RKO (cell line): ENCODE measurements around the gene EPHB1.
"Not testable (repeated sequence)": the region's sequence is repeated elsewhere in the genome, so short reads cannot be mapped to it uniquely, and the experiment has no call there.

Experiments used
- DNase-seq: peaks from one replicate; pipeline ENCODE4 v3.0.0-alpha.2; 2016; ENCODE audit warnings: low spot score

Gene EPHB1

GRCh38 chr3:135216659-135217058 lies 421.6 kb downstream of the EPHB1 start:
- DNase-seq: no peak

DNA sequence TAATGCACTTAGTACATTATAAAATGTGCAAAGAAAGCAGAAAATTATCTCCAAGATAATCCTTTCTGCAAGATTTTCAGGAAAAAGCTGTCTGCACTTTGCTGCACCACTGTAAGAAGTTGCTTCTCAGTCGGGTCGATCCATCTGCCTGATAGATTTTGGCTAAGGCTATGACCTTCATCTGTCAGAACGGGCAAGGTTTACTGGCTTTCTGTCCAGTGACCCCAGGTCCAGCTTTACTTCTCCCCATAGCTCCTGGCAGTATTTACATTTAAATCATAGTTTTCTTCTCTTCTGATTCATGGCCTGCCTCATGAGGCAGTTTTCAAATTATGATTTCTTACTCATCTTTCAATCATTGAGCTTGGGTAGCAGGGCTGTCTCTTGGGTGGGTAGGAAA lies 422.7 kb downstream of the EPHB1 start:
- DNase-seq: no peak

DNA sequence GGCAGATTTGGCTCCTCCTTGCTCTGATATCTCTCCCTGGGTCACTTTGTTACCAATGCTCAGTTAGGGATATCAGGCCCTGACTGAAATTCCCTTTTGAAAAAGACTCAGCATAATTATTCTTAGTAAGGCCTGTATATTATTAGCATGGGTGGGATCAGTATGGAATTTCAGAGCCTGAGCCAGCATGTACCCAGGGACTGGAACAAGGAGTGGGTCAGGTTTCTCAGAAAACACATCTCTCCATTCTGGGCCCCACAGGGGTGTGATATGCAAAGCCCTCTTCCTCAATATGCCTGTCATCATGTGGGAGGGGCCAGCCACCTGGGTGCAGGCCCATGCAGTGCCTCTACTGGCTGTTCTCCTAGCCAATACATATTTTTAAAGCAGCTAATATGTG lies 423.2 kb downstream of the EPHB1 start:
- DNase-seq: no peak

- DNase-seq: no peak
Measured at GRCh38 chr3:135218782-135219181, 423.7 kb downstream of the EPHB1 start.

DNA sequence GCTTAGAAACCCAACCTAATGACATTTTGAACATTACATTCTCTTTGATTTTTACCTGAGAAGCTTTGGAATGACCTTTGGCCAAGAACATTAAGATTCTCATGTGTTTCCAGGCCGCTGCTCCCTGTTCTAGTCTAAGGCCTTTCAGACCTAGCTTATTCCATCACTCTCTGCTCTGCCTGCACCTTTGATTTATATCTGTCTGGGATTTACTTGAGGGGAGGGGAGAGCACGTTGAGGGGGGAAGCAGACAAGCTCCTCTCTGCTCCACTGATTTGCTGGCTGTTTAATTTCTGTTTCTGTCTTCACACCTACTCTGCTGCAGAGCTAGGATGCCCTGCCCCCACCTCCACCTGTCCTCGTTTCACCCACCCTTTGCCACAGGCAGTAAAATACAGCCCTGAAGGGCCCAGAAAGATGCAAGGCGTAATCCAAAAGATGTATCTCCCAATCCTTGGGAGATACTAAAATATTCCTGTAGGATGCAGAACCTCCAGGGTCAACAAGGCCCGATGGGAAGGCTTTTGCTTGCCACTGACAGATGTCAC lies 429.8 kb downstream of the EPHB1 start:
- DNase-seq: no peak

GRCh38 chr3:135226057-135226456 lies 431.0 kb downstream of the EPHB1 start:
- DNase-seq: no peak

DNA sequence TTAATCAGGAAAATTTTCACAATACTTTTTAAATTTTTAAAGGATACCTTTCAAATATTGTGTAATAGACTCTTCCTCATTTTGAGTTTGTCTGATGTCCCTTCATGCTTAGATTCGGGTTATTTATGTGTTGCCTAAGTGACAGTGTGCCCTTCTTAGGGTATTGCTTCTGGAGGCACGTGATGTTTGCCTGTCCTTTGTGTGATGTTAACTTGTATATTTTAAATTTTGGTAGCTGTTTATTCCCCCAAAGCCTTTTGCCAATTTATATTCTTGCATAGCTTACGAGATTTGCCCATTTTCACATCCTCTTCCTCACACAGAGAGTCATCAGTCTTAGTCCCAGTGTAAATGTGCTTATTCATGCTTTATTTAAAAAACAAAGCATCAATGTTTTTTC lies 433.1 kb downstream of the EPHB1 start:
- no peak for DNase-seq

GRCh38 chr3:135229018-135229495 lies 434.0 kb downstream of the EPHB1 start:
- no peak for DNase-seq

DNA sequence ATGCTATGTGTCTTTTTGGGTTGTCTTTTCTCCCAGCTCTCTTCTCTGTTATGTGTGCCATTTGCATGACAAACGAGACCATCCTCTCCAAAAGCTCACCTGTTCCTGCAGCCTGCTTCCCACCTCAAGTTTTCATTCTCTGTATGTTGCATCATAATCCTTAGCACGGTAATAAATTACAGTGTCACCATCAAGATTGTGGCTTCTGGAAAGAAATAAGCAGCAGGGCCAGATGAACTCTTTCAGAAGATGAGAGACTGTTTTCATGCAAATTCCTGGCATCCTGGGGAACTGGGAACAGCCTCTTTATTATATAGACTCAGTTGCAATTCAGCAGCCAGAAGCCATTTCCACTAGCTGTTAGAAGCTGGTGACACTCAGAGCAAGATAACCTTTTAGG lies 436.7 kb downstream of the EPHB1 start:
- DNase-seq: no peak

- DNase-seq: no peak
Measured at GRCh38 chr3:135232226-135232625, 437.2 kb downstream of the EPHB1 start.

DNA sequence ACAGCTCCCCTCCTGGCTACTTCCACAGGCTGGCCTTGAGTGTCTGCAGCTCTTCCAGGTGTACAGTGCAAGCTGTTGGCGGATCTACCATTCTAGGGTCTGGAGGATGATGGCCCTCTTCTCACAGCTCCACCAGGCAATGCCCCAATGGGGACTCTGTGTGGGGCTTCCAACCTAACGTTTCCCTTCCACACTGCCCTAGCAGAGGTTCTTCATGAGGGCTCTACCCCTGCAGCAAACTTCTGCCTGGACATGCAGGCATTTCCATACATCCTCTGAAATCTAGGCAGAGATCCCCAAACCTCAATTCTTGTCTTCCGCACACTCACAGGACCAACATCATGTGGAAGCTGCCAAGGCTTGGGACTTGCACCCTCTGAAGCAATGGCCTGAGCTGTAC lies 438.4 kb downstream of the EPHB1 start:
- DNase-seq: not testable (repeated sequence)

GRCh38 chr3:135235541-135235940 lies 440.5 kb downstream of the EPHB1 start:
- no peak for DNase-seq

DNA sequence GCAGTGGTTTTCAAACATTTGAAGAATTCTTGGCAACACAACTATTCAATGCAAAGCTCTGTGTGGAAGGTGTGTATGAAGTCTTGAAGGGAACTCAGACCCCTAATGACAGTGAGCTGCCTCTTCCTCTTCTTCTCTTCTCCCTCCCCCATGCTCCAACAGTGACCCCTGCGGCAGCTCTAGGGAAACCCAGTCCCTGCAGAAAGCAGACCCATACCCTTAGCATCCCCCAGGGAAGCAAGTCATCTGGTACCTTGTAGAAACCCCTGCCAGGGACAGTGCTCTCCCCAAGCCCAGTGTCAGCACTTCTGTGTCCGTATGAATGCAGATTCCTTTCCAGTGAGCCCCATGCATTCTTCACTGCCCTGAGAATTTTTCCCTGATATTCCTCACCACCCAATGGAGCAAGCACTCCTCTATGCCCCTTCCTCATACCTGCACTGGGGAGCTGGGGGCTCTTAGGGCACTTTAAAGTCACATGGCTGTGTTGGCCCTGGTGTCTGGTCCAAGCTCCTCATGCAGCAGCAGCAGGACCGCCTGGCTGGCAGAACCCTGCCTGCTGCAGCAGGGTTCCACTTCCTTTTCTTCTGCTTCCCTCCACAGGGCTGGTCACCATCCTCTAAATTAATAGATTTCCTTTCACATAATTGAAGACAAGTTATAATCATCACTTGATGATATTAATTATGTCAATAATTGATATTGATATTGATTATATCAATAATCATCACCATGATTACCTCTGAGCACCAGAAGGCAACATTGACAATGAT lies 442.5 kb downstream of the EPHB1 start:
- DNase-seq: no peak

- no peak for DNase-seq
Measured at GRCh38 chr3:135238236-135238830, 443.3 kb downstream of the EPHB1 start.

DNA sequence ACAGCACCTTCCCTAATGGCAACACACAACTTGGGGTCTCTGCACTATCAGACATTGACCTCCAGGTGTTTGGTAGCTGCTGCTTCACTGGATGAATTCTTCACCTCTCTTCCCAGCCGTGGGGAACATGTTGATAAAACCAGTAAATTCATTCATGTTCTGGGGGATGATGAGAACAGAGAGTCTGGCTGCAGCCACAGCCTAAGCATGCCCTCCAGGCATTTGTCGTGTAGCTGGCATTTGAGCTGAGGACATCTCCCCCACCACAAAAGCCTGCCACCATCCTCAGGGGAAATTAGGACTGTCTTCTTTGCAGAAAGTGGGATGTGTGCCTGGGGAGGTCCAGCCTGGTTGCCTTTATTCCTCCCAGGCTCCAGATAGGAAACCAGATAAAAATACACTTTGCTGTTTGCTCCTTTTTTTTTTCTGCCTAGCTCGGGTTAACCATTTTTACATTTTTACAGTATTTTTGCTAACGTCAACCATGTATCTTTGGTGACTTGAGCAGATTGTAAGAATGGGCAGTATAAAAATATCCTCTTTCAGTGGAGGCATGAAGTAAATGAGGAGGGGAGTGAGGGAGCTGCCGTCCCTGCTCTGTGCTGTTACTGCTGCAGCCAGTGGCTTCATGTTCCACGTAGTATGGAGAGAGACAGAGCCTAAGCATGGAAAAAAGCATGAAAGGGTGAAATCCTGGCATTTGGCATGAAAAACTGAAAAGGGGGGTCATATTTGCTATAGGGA lies 444.0 kb downstream of the EPHB1 start:
- DNase-seq: no peak

DNA sequence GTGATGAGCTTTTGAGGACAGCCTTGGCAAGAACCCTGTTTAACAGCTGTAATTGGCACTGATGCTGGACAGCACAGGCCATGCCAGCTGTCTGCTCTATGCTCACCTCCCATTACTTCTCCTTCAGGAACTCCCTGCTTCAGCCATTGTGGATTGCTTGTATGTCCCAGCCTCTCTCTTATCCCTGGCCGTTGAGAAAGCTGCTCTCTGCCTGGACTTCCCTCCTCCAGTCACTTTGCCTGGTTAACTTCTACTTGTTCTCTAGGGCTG lies 444.5 kb downstream of the EPHB1 start:
- DNase-seq: no peak

DNA sequence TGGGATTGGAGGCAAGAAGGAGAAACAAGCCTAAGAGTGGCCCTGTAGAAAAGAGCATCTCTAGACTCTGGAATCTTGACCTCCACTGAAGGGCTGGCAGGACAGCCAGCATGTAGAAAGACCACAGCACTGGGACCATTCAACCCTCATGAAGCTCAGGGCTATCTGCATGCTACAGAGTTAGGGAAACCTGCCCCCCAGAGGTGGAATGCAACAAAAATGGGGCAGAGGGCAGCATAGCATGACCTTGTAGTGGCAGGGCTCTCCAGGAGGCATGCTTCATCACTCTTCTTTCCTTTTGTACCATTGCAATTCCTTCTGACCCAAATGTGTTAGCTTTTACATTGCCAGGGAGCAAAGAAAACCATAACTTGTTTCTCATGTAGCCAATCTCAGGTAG lies 445.4 kb downstream of the EPHB1 start:
- no peak for DNase-seq

DNA sequence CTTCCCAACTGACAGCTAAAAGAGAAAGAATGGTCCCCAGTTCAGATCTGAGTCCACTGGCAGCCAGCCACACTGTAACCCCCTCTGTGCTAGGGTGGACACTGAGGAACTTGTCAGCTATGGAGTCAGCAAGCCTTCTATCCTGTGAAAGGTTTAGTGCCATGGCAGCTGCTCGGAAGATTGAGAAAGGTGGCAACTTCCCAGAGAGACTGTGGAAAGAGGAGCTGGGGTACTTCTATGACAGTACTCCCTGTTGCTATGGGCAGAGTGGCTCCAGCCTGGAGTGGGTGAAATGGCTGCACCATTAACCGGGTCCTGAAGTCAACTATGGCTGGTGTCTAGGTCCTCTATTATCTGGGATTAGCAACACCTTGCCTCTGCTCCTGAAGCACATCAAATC lies 447.2 kb downstream of the EPHB1 start:
- no peak for DNase-seq

DNA sequence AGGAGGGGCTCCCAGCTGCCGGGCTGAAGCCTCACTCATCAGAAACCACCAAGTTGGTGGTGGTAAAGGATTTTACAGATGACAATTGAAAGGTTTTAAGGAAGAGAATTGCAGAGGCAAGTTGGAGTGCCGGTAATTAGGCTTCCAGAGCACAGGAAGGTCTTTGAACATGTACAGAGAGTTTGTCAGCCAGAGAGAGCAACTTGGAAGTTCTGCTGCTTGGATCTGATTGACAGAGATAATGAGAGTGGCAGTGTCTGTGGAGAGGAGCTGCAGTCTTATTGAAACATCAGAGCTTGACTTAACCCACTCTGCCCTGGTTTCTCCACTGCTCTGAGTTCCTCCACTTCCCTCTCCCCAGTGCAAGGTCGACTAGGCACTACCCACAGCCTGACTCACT lies 448.6 kb downstream of the EPHB1 start:
- DNase-seq: no peak

GRCh38 chr3:135246027-135246426 lies 451.0 kb downstream of the EPHB1 start:
- DNase-seq: no peak

DNA sequence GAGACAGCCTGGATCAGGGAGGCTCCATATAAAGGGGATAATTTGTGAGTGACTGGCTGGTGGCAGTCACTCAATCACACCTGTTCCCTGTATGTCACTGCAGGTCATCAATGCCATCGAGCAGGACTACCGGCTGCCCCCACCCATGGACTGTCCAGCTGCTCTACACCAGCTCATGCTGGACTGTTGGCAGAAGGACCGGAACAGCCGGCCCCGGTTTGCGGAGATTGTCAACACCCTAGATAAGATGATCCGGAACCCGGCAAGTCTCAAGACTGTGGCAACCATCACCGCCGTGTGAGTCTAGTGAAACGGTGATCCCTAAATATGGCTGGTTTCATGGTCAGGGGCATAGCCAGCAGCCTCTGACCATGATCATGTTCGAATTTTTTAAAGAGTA lies 453.2 kb downstream of the EPHB1 start:
- DNase-seq: no peak

GRCh38 chr3:135249186-135249585 lies 454.1 kb downstream of the EPHB1 start:
- no peak for DNase-seq

DNA sequence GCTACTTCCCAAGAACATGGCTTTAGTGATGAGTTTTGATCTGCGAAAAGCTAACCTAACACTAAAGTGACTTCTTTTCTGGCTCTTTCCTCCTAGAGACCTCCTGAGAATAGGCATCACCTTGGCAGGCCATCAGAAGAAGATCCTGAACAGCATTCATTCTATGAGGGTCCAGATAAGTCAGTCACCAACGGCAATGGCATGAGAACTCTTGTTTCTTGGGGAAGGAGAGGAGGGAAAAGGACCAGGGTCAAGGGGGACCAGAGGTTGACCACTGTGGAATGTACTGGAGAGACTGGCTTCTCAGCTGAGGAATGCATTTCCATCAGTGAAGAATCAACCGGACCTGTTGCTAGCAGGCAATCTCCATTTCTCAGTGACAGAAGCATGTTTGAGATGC lies 463.9 kb downstream of the EPHB1 start:
- no peak for DNase-seq
